HCT116 (cell line): ENCODE data around the gene SHROOM3. TPM values are rescaled to one million over a fixed set of nuclear protein-coding genes. Genes with fewer than 3 reads are reported as not detected.

ENCODE experiments used
- ATAC-seq: fragments of 200-7000 bp; cut with Tn5 transposase; 2 replicates; pipeline ENCODE4 v1.9.1; 2020; ENCODE audit warnings: mild to moderate bottlenecking, moderate library complexity
- BruUV-seq: library from RNA; stranded (reverse); fragments of 400-500 nt; replicated peaks from 2 replicates; lab custom pipeline; 2021; lab: Mats Ljungman, UMichigan
- CTCF ChIA-PET: fragments of 300-600 bp; sonication (Branson Sonifier 250); formaldehyde crosslinking; loops from one replicate; lab custom pipeline; 2021; ENCODE audit warnings: antibody characterized with exemption; lab: Charles Lee
- POLR2A ChIA-PET: fragments of 300-600, 350-600 bp; sonication (Branson Sonifier 250); formaldehyde crosslinking; loops from one replicate; lab custom pipeline; 2021; ENCODE audit warnings: antibody characterized with exemption; lab: Charles Lee
- RAD21 ChIA-PET, 2 experiments: fragments of 300-600 bp; sonication (Branson Sonifier 250); formaldehyde crosslinking; loops; one replicate each; lab custom pipeline; 2023; ENCODE audit warnings: low total read pairs in 2 of 2; ENCODE audit not compliant: uncharacterized antibody in 2 of 2, unreplicated experiment in 2 of 2, low non-redundant PET in 1 of 2; lab: Charles Lee
- DNase-seq: peaks from one replicate; pipeline ENCODE4 v3.0.0-alpha.2; 2010; ENCODE audit warnings: low read depth, low spot score
- H2AFZ ChIP-seq: fragments of 200-600 bp; shearing (Covaris generic), sonication (generic); 2 replicates; pipeline ENCODE4 v1.6.1; 2017; ENCODE audit warnings: low read depth, mixed run types, mixed read lengths, antibody characterized with exemption, low read length; ENCODE audit not compliant: poor library complexity, severe bottlenecking
- H3K27ac ChIP-seq: 2 replicates; pipeline ENCODE4 v1.5.1; 2012; ENCODE audit warnings: low read depth, low read length
- H3K27me3 ChIP-seq: fragments of 200-600 bp; sonication (generic); 2 replicates; pipeline ENCODE4 v1.6.1; 2016; ENCODE audit warnings: mixed run types, low read length, mixed read lengths; ENCODE audit not compliant: insufficient read depth
- H3K36me3 ChIP-seq, 2 experiments: fragments of 200-500 bp in 1 of 2; fragments of 200-600 bp in 1 of 2; sonication (Bioruptor generic) in 1 of 2; sonication (generic) in 1 of 2; 2 replicates each; pipeline versions ENCODE4 v1.5.1 to v1.6.1; 2014 to 2016; ENCODE audit warnings: low read length in 2 of 2, inconsistent platforms in 1 of 2, mixed read lengths in 1 of 2, mixed run types in 1 of 2; ENCODE audit not compliant: insufficient read depth in 2 of 2, control insufficient read depth in 1 of 2
- H3K4me1 ChIP-seq, 2 experiments: fragments of 200-600 bp in 1 of 2; sonication (generic) in 1 of 2; 2 replicates each; pipeline versions ENCODE4 v1.5.1 to v1.6.1; 2012 to 2017; ENCODE audit warnings: low read length in 2 of 2, inconsistent platforms in 1 of 2, mild to moderate bottlenecking in 1 of 2, mixed read lengths in 1 of 2, mixed run types in 1 of 2, moderate library complexity in 1 of 2; ENCODE audit not compliant: insufficient read depth in 2 of 2, control insufficient read depth in 1 of 2
- H3K4me2 ChIP-seq: fragments of 200-600 bp; sonication (generic); 2 replicates; pipeline ENCODE4 v1.6.1; 2017; ENCODE audit warnings: mixed run types, low read length, mixed read lengths
- H3K4me3 ChIP-seq, 2 experiments: fragments of 200-600 bp in 1 of 2; sonication (generic) in 1 of 2; replicated peaks in 1 of 2; 2 replicates each; pipeline ENCODE4 v1.5.1; 2011 to 2016; ENCODE audit warnings: low read length in 2 of 2, control low read depth in 1 of 2, low read depth in 1 of 2, mild to moderate bottlenecking in 1 of 2, mixed read lengths in 1 of 2, mixed run types in 1 of 2
- H3K79me2 ChIP-seq: fragments of 200-600 bp; sonication (generic); 2 replicates; pipeline ENCODE4 v1.6.1; 2017; ENCODE audit warnings: mild to moderate bottlenecking, mixed run types, low read length, moderate library complexity, mixed read lengths; ENCODE audit not compliant: insufficient read depth
- H3K9ac ChIP-seq: fragments of 200-600 bp; sonication (generic); 2 replicates; pipeline ENCODE4 v1.6.1; 2016; ENCODE audit warnings: low read length, mixed read lengths
- H3K9me2 ChIP-seq: fragments of 200-600 bp; sonication (generic), shearing (Covaris generic); 2 replicates; pipeline ENCODE4 v1.6.1; 2017; ENCODE audit warnings: mixed run types, mild to moderate bottlenecking, moderate library complexity; ENCODE audit not compliant: insufficient read depth
- H3K9me3 ChIP-seq, 2 experiments: fragments of 200-500 bp in 1 of 2; fragments of 200-600 bp in 1 of 2; sonication (Bioruptor generic) in 1 of 2; sonication (generic) in 1 of 2; 2 replicates each; pipeline ENCODE4 v1.6.1; 2014 to 2017; ENCODE audit warnings: low read length in 2 of 2, mixed read lengths in 2 of 2, inconsistent platforms in 1 of 2, low read depth in 1 of 2, mild to moderate bottlenecking in 1 of 2, mixed run types in 1 of 2, moderate library complexity in 1 of 2; ENCODE audit not compliant: control insufficient read depth in 1 of 2, insufficient read depth in 1 of 2
- H4K20me1 ChIP-seq: fragments of 200-600 bp; sonication (generic), shearing (Covaris generic); 2 replicates; pipeline ENCODE4 v1.6.1; 2017; ENCODE audit warnings: mixed run types, mild to moderate bottlenecking, moderate library complexity; ENCODE audit not compliant: insufficient read depth
- CTCF ChIP-seq, 3 experiments: fragments of 200-600 bp in 1 of 3; sonication (generic) in 1 of 3; IDR thresholded peaks in 2 of 3; conservative IDR thresholded peaks in 1 of 3; 2 replicates each; pipeline ENCODE4 v1.5.1; 2012 to 2017; ENCODE audit warnings: low read depth in 2 of 3, low read length in 2 of 3, antibody characterized with exemption in 1 of 3, borderline replicate concordance in 1 of 3, control low read depth in 1 of 3, mild to moderate bottlenecking in 1 of 3, mixed read lengths in 1 of 3, mixed run types in 1 of 3, moderate library complexity in 1 of 3; ENCODE audit not compliant: insufficient read depth in 1 of 3
- EZH2phosphoT487 ChIP-seq: fragments of 200-600 bp; IDR thresholded peaks from 2 replicates; pipeline ENCODE4 v1.6.1; 2018; ENCODE audit warnings: antibody characterized with exemption, borderline replicate concordance
- FOSL1 ChIP-seq: IDR thresholded peaks from 2 replicates; pipeline ENCODE4 v1.6.1; 2012; ENCODE audit warnings: low read depth
- POLR2A ChIP-seq: IDR thresholded peaks from 2 replicates; pipeline ENCODE4 v1.7.0; 2011; ENCODE audit warnings: borderline replicate concordance; ENCODE audit not compliant: insufficient read depth, insufficient read length; ENCODE audit errors: extremely low read depth
- POLR2AphosphoS5 ChIP-seq: IDR thresholded peaks from 2 replicates; pipeline ENCODE4 v1.6.1; 2011; ENCODE audit warnings: mild to moderate bottlenecking, low read depth, low read length, moderate library complexity
- SRF ChIP-seq: IDR thresholded peaks from 2 replicates; pipeline ENCODE4 v1.6.1; 2012; ENCODE audit warnings: low read depth
- TCF7L2 ChIP-seq: IDR thresholded peaks from 2 replicates; pipeline ENCODE4 v1.7.0; 2011; ENCODE audit warnings: borderline replicate concordance, inconsistent platforms; ENCODE audit not compliant: insufficient read depth, insufficient read length; ENCODE audit errors: extremely low read depth
- ZFX ChIP-seq: fragments of 450-650 bp; IDR thresholded peaks from 2 replicates; pipeline ENCODE4 v1.6.1; 2017
- intact Hi-C: fragments of 100-400 bp; cut with micrococcal nuclease; formaldehyde crosslinking; loops from 2 replicates; pipeline ENCODE4 v1.10.0; 2022
- total RNA-seq: library from RNA; stranded (reverse); gene quantifications from one replicate; pipeline ENCODE4 v1.2.1, GENCODE V29; 2021; ENCODE audit not compliant: unreplicated experiment
- TF ChIP-seq, protein P1 (sequence below): IDR thresholded peaks from 2 replicates; pipeline ENCODE4 v1.6.1; 2012; ENCODE audit warnings: low read depth
- TF ChIP-seq, protein P2 (sequence below): IDR thresholded peaks from 2 replicates; pipeline ENCODE4 v1.6.1; 2011; ENCODE audit warnings: mild to moderate bottlenecking, low read length, moderate library complexity; ENCODE audit not compliant: insufficient replicate concordance; ENCODE audit errors: extremely low read depth

SHROOM3 gene
- total RNA-seq, 1 experiment from 2014 or later, result 22.5 TPM

GRCh38 chr4:76663824-76664223 lies 228.8 kb downstream of the SHROOM3 start:
- H3K79me2 ChIP-seq, result no peaks in the 10 kb centered on the region
- intact Hi-C loops, result no loop called here
- H3K27ac ChIP-seq, result no peak overlapping the region
- CTCF ChIA-PET, result no interaction called here
- TF ChIP-seq POLR2AphosphoS5 (no peak), TCF7L2 (no peak), SRF (no peak), CTCF (IDR thresholded peaks at IDR 0.05 in 2 of 3, conservative IDR thresholded peaks at IDR 0.05 in 1 of 3; ENCODE audit: borderline replicate concordance in 1 of 3, insufficient read depth in 1 of 3, low read depth in 2 of 3, low read length in 2 of 3) (no peak), ZFX (no peak), EZH2phosphoT487 (no peak), POLR2A (no peak), FOSL1 (no peak)
- TF ChIP-seq, protein P1, sequence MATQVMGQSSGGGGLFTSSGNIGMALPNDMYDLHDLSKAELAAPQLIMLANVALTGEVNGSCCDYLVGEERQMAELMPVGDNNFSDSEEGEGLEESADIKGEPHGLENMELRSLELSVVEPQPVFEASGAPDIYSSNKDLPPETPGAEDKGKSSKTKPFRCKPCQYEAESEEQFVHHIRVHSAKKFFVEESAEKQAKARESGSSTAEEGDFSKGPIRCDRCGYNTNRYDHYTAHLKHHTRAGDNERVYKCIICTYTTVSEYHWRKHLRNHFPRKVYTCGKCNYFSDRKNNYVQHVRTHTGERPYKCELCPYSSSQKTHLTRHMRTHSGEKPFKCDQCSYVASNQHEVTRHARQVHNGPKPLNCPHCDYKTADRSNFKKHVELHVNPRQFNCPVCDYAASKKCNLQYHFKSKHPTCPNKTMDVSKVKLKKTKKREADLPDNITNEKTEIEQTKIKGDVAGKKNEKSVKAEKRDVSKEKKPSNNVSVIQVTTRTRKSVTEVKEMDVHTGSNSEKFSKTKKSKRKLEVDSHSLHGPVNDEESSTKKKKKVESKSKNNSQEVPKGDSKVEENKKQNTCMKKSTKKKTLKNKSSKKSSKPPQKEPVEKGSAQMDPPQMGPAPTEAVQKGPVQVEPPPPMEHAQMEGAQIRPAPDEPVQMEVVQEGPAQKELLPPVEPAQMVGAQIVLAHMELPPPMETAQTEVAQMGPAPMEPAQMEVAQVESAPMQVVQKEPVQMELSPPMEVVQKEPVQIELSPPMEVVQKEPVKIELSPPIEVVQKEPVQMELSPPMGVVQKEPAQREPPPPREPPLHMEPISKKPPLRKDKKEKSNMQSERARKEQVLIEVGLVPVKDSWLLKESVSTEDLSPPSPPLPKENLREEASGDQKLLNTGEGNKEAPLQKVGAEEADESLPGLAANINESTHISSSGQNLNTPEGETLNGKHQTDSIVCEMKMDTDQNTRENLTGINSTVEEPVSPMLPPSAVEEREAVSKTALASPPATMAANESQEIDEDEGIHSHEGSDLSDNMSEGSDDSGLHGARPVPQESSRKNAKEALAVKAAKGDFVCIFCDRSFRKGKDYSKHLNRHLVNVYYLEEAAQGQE, result no peak
- TF ChIP-seq, protein P2, sequence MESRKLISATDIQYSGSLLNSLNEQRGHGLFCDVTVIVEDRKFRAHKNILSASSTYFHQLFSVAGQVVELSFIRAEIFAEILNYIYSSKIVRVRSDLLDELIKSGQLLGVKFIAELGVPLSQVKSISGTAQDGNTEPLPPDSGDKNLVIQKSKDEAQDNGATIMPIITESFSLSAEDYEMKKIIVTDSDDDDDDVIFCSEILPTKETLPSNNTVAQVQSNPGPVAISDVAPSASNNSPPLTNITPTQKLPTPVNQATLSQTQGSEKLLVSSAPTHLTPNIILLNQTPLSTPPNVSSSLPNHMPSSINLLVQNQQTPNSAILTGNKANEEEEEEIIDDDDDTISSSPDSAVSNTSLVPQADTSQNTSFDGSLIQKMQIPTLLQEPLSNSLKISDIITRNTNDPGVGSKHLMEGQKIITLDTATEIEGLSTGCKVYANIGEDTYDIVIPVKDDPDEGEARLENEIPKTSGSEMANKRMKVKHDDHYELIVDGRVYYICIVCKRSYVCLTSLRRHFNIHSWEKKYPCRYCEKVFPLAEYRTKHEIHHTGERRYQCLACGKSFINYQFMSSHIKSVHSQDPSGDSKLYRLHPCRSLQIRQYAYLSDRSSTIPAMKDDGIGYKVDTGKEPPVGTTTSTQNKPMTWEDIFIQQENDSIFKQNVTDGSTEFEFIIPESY, result no peak
- H3K4me1 ChIP-seq, result peaks cover 32 to 43% of the 10 kb centered on the region in 2 experiments
- RAD21 ChIA-PET, result no interaction called here
- DNase-seq, result no peak
- H3K36me3 ChIP-seq, result no peaks in the 10 kb centered on the region
- POLR2A ChIA-PET, result no interaction called here
- H3K4me2 ChIP-seq, result peak overlapping the region; percentile 64; the same call in 1 of the 2 replicates
- no peak overlapping the region for H2AFZ ChIP-seq
- no peak overlapping the region for H3K9ac ChIP-seq
- no TSS peak for BruUV-seq
- H3K9me3 ChIP-seq, result no peaks in the 10 kb centered on the region
- no peak for ATAC-seq
- no peaks in the 10 kb centered on the region for H3K9me2 ChIP-seq
- no peaks in the 10 kb centered on the region for H3K27me3 ChIP-seq
- H4K20me1 ChIP-seq, result no peaks in the 10 kb centered on the region
- no peak overlapping the region for H3K4me3 ChIP-seq
